Body of pancreas (tissue), 4 donors: ENCODE data around the gene GRIK3.

Source experiments
- POLR2A ChIP-seq, 3 donors: fragments of 450-650 bp; IDR thresholded peaks; one replicate each; pipeline ENCODE4 v1.6.1; 2016; ENCODE audit warnings: antibody characterized with exemption in 3 of 3, mild to moderate bottlenecking in 2 of 3
- TF ChIP-seq, protein P1 (sequence below), 7 experiments: fragments of 450-650 bp in 4 of 7; fragments of 200-600 bp in 3 of 7; sonication (generic) in 3 of 7; IDR thresholded peaks; one replicate each; pipeline ENCODE4 v1.5.1; 2016 to 2019; ENCODE audit warnings: antibody characterized with exemption in 7 of 7

DNA sequence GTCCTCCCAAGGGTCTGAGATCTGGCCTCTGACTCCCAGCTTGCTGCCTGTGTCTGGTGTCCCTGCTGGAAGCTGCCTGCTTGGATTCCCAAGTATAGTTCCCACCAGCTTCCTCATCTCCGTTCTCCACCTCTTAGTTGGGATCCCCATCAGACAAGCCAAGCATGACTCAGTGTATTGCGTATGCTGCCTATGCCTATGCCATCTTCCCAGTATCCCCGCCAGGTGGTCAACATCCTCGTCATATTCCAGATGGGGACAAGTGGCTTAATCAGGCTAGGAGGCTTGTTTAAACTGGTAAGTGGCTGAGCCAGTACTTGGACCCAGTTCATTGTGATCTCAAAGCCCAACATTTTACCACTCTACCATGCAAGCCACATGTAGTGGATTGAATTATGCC lies 204.4 kb downstream of the GRIK3 start:
- TF ChIP-seq, protein P1, sequence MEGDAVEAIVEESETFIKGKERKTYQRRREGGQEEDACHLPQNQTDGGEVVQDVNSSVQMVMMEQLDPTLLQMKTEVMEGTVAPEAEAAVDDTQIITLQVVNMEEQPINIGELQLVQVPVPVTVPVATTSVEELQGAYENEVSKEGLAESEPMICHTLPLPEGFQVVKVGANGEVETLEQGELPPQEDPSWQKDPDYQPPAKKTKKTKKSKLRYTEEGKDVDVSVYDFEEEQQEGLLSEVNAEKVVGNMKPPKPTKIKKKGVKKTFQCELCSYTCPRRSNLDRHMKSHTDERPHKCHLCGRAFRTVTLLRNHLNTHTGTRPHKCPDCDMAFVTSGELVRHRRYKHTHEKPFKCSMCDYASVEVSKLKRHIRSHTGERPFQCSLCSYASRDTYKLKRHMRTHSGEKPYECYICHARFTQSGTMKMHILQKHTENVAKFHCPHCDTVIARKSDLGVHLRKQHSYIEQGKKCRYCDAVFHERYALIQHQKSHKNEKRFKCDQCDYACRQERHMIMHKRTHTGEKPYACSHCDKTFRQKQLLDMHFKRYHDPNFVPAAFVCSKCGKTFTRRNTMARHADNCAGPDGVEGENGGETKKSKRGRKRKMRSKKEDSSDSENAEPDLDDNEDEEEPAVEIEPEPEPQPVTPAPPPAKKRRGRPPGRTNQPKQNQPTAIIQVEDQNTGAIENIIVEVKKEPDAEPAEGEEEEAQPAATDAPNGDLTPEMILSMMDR (IDR thresholded peaks at IDR 0.05), result no peak
- no peak for TF ChIP-seq POLR2A (IDR thresholded peaks at IDR 0.05)
